Activated CD8-positive, alpha-beta T cell treated with anti-CD3 and anti-CD28 coated beads for 36 hours (primary cell): Measurements from ENCODE around the gene DDAH1. TPM values are rescaled to one million over a fixed set of nuclear protein-coding genes. Genes with fewer than 3 reads are reported as not detected.

Experiments
- ATAC-seq: fragments of 200-7000 bp; cut with Tn5 transposase; one replicate; pipeline ENCODE4 v1.10.0; 2021; ENCODE audit warnings: mild to moderate bottlenecking, moderate library complexity
- CTCF ChIA-PET: fragments of 350-600 bp; sonication (Branson Sonifier 250); formaldehyde crosslinking; loops from one replicate; lab custom pipeline; 2021; ENCODE audit warnings: antibody characterized with exemption; lab: Charles Lee
- POLR2A ChIA-PET: fragments of 350-600 bp; sonication (Branson Sonifier 250); formaldehyde crosslinking; loops from one replicate; lab custom pipeline; 2021; ENCODE audit warnings: antibody characterized with exemption; lab: Charles Lee
- DNase-seq: peaks from one replicate; pipeline ENCODE4 v3.0.0-alpha.2; 2020
- H3K27ac Mint-ChIP-seq: one replicate; pipeline ENCODE4 v1.8.0; 2021; ENCODE audit warnings: mild to moderate bottlenecking, mixed read lengths
- H3K27me3 Mint-ChIP-seq: one replicate; pipeline ENCODE4 v1.8.0; 2021; ENCODE audit warnings: mixed read lengths
- H3K36me3 Mint-ChIP-seq: one replicate; pipeline ENCODE4 v1.8.0; 2021; ENCODE audit warnings: low read depth, mixed read lengths
- H3K4me1 Mint-ChIP-seq: one replicate; pipeline ENCODE4 v1.8.0; 2021; ENCODE audit warnings: low read depth, mixed read lengths
- H3K4me3 Mint-ChIP-seq: one replicate; pipeline ENCODE4 v1.8.0; 2021; ENCODE audit warnings: mild to moderate bottlenecking, moderate library complexity, mixed read lengths
- H3K9me3 Mint-ChIP-seq: one replicate; pipeline ENCODE4 v1.8.0; 2021; ENCODE audit warnings: mixed read lengths
- CTCF ChIP-seq: fragments of 200-600 bp; IDR thresholded peaks from one replicate; pipeline ENCODE4 v1.8.0; 2022; ENCODE audit warnings: antibody characterized with exemption, mild to moderate bottlenecking
- intact Hi-C: fragments of 100-400 bp; cut with micrococcal nuclease; formaldehyde crosslinking; loops from one replicate; pipeline ENCODE4 v1.10.0; 2022
- total RNA-seq, 2 experiments: library from RNA; stranded (reverse); gene quantifications; one replicate each; pipeline ENCODE4 v1.2.3, GENCODE V29; 2021

DDAH1 gene
- total RNA-seq, 2 experiments from 2014 or later, result 0.07 to 0.09 TPM

GRCh38 chr1:85295006-85295431 is 169.9 kb downstream of the DDAH1 start:
- H3K9me3 Mint-ChIP-seq, result no peaks in the 10 kb centered on the region
- intact Hi-C loops, result no loop called here
- H3K4me1 Mint-ChIP-seq, result peaks cover 36% of the 10 kb centered on the region
- H3K36me3 Mint-ChIP-seq, result peaks cover 1% of the 10 kb centered on the region
- ATAC-seq (no peak), DNase-seq (no peak)
- CTCF ChIA-PET, result no interaction called here
- TF ChIP-seq CTCF, result no peak
- H3K4me3 Mint-ChIP-seq, result no peak overlapping the region
- H3K27me3 Mint-ChIP-seq, result peaks cover 3% of the 10 kb centered on the region
- H3K27ac Mint-ChIP-seq, result no peak overlapping the region
- POLR2A ChIA-PET, result interaction anchor here (1.4 kb wide), 1 partner anchor 18 kb away, joined by 4 read pairs; the partner anchor contains the start of gene BCL10

- no peak overlapping the region for H3K27ac Mint-ChIP-seq
- H3K27me3 Mint-ChIP-seq, result peaks cover 3% of the 10 kb centered on the region
- no peaks in the 10 kb centered on the region for H3K9me3 Mint-ChIP-seq
- peaks cover 16% of the 10 kb centered on the region for H3K4me1 Mint-ChIP-seq
- CTCF ChIA-PET, result interaction anchor here (1.3 to 1.9 kb wide), 2 partner anchors 31 to 36 kb away, joined by 3 to 6 read pairs; partner anchors contain the start of gene C1orf52
- DNase-seq, result no peak
- POLR2A ChIA-PET, result no interaction called here
- no peak for TF ChIP-seq CTCF
- H3K4me3 Mint-ChIP-seq, result no peak overlapping the region
- H3K36me3 Mint-ChIP-seq, result no peaks in the 10 kb centered on the region
- intact Hi-C loops, result no loop called here
- no peak for ATAC-seq
Measured at GRCh38 chr1:85290826-85291225, 174.1 kb downstream of the DDAH1 start.

- POLR2A ChIA-PET, result interaction anchor here (1.4 kb wide), 1 partner anchor 14 kb away, joined by 5 read pairs; no protein-coding TSS in a partner anchor
- H3K27me3 Mint-ChIP-seq, result peaks cover 3% of the 10 kb centered on the region
- DNase-seq, result no peak
Measured at GRCh38 chr1:85289848-85290335, 175.1 kb downstream of the DDAH1 start.

GRCh38 chr1:85289207-85289847 is 175.6 kb downstream of the DDAH1 start:
- Mint-ChIP-seq H3K4me3 (no peak overlapping the region), H3K27me3 (peaks cover 3% of the 10 kb centered on the region), H3K27ac (no peak overlapping the region), H3K36me3 (no peaks in the 10 kb centered on the region), H3K4me1 (peaks cover 11% of the 10 kb centered on the region), H3K9me3 (no peaks in the 10 kb centered on the region)
- ChIA-PET CTCF (interaction anchor here (1.0 to 1.9 kb wide), 2 partner anchors 22 to 30 kb away, joined by 3 to 6 read pairs; partner anchors contain the start of gene C1orf52), POLR2A (interaction anchor here (1.4 kb wide), 1 partner anchor 14 kb away, joined by 5 read pairs; no protein-coding TSS in a partner anchor)
- DNase-seq (peak; percentile 17), ATAC-seq (peak; percentile 84)
- no peak for TF ChIP-seq CTCF
- intact Hi-C loops, result no loop called here

More at GRCh38 chr1:85289848-85290335, 175.1 kb downstream of the DDAH1 start:
- Mint-ChIP-seq H3K36me3 (no peaks in the 10 kb centered on the region), H3K27ac (no peak overlapping the region), H3K4me1 (peaks cover 14% of the 10 kb centered on the region), H3K4me3 (no peak overlapping the region), H3K9me3 (no peaks in the 10 kb centered on the region)
- no peak for TF ChIP-seq CTCF
- ATAC-seq, result peak; percentile 60
- CTCF ChIA-PET, result interaction anchor here (1.3 to 1.9 kb wide), 2 partner anchors 30 to 35 kb away, joined by 3 to 6 read pairs; partner anchors contain the start of gene C1orf52
- intact Hi-C loops, result no loop called here

GRCh38 chr1:85284202-85284601 is 180.8 kb downstream of the DDAH1 start:
- ChIA-PET CTCF (interaction anchor here (1.3 to 1.8 kb wide), 3 partner anchors 9 to 29 kb away, joined by 3 to 7 read pairs (median 5); partner anchors contain the start of gene C1orf52), POLR2A (interaction anchor here (0.9 to 1.3 kb wide), 2 partner anchors 12 to 13 kb away, joined by 3 read pairs; no protein-coding TSS in a partner anchor)
- Mint-ChIP-seq H3K36me3 (no peaks in the 10 kb centered on the region), H3K4me3 (no peak overlapping the region), H3K27me3 (no peaks in the 10 kb centered on the region), H3K4me1 (peaks cover 7% of the 10 kb centered on the region), H3K9me3 (no peaks in the 10 kb centered on the region), H3K27ac (no peak overlapping the region)
- no peak for TF ChIP-seq CTCF
- intact Hi-C loops, result no loop called here
- no peak for ATAC-seq
- DNase-seq, result no peak
